ENCODE data around the gene ELF3. TPM values are rescaled to one million over a fixed set of nuclear protein-coding genes. Genes with fewer than 3 reads are reported as not detected.

ELF3 gene
- total and polyA plus RNA-seq, 2 of the 8 experiments (the other 6 are each of a cell fraction or from before 2014, with no cell fraction given), result 17.3 to 25.0 TPM

DNA sequence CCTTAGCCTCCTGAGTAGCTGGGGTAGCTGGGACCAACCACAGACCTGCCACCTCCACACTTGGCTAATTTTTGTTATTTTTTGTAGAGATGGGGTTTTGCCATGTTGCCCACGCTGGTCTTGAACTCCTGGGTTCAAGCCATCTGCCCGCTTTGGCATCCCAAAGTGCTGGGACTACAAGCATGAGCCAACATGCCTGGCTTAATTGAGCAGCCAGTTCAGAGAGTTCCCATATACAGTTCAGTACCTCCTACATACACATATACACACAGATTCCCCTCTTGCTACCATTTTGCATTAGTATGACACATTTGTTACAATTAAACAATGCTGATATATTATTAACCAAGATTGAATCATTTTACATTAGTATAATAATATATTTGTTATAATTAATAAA is 25.0 kb upstream of the ELF3 start:
- POLR2A ChIA-PET (ENCODE audit: partially characterized antibody), result interaction anchor here (1.5 kb wide), 1 partner anchor 25 kb away, joined by 3 read pairs; the partner anchor contains the start of gene ELF3
- CTCF ChIA-PET (ENCODE audit: partially characterized antibody), result interaction anchor here (1.0 to 7.3 kb wide), 7 partner anchors 13 to 151 kb away, joined by 3 to 52 read pairs (median 4); no protein-coding TSS in a partner anchor

More for the DNA sequence above, 25.0 kb upstream of the ELF3 start:
- Histone ChIP-seq H2BK120ac (replicated peaks; ENCODE audit: low read depth, low read length) (no peak overlapping the region), H3K23ac (ENCODE audit: insufficient read length) (no peak overlapping the region), H3K36me3 (ENCODE audit: control insufficient read depth in 2 of 4, insufficient read depth in 4 of 4, low read length in 3 of 4) (peaks cover 4 to 15% (median 9%) of the 10 kb centered on the region in 4 experiments; a peak in 6 of 8 replicates), H3K23me2 (ENCODE audit: low read depth, low read length) (peaks cover 6% of the 10 kb centered on the region), H3K14ac (ENCODE audit: insufficient read length) (no peak overlapping the region), H4K20me1 (replicated peaks in 1 of 2; ENCODE audit: control insufficient read depth in 1 of 2, insufficient read depth in 2 of 2, low read length in 2 of 2) (peaks cover 0 to 2% of the 10 kb centered on the region in 2 experiments), H3K79me2 (ENCODE audit: control insufficient read depth in 1 of 2, insufficient read depth in 2 of 2, low read length in 2 of 2) (peaks cover 3 to 38% of the 10 kb centered on the region in 2 experiments; a peak in 3 of 4 replicates), H3K4me2 (ENCODE audit: insufficient read depth in 1 of 2, low read depth in 2 of 2, low read length in 2 of 2) (no peak overlapping the region), H2BK20ac (ENCODE audit: low read length) (no peak overlapping the region), H3K4me1 (replicated peaks in 1 of 4; ENCODE audit: control insufficient read depth in 3 of 4, insufficient read depth in 4 of 4, low read length in 3 of 4) (peaks cover 0 to 4% (median 2%) of the 10 kb centered on the region in 4 experiments; a peak in 5 of 7 replicates), H3K9me3 (ENCODE audit: insufficient read depth in 2 of 2, low read depth in 1 of 2, low read length in 1 of 2) (no peaks in the 10 kb centered on the region), H2AK5ac (ENCODE audit: low read depth, low read length) (no peak overlapping the region), H2BK5ac (ENCODE audit: low read depth, low read length) (no peak overlapping the region), H3K4me3 (ENCODE audit: extremely low read depth in 1 of 4, insufficient read depth in 2 of 4, low read depth in 3 of 4, low read length in 4 of 4) (no peak overlapping the region), H4K5ac (ENCODE audit: insufficient read length, low read depth, low read length) (no peak overlapping the region), H3K9ac (replicated peaks in 1 of 4; ENCODE audit: extremely low read depth in 1 of 4, low read depth in 3 of 4, low read length in 3 of 4) (no peak overlapping the region), H4K91ac (replicated peaks; ENCODE audit: insufficient read length, low read length) (no peak overlapping the region), H3K4ac (replicated peaks; ENCODE audit: insufficient read length, low read depth, low read length) (no peak overlapping the region), H3K79me1 (ENCODE audit: low read depth, low read length) (peaks cover 2% of the 10 kb centered on the region; the same call in 1 of the 2 replicates), H3K27ac (ENCODE audit: low read depth, low read length) (no peak overlapping the region), H4K8ac (ENCODE audit: extremely low read depth, insufficient read depth, low read length) (no peak overlapping the region), H2AFZ (ENCODE audit: low read length) (no peak overlapping the region), H3K27me3 (replicated peaks in 1 of 4; ENCODE audit: control insufficient read depth in 3 of 4, extremely low read depth in 1 of 4, insufficient read depth in 3 of 4, low read length in 3 of 4) (peaks cover 0 to 3% (median 0%) of the 10 kb centered on the region in 4 experiments; a peak in 1 of 7 replicates), H3K56ac (replicated peaks; ENCODE audit: insufficient read length, low read depth, low read length) (no peak overlapping the region), H2BK12ac (ENCODE audit: low read depth, low read length) (no peak overlapping the region), H3K18ac (ENCODE audit: extremely low read depth, low read length) (no peak overlapping the region), H2BK15ac (ENCODE audit: low read length) (no peak overlapping the region)
- TF ChIP-seq YY1 (IDR thresholded peaks at IDR 0.05; ENCODE audit: low read depth, low read length) (no peak), EGR1 (IDR thresholded peaks at IDR 0.05; ENCODE audit: borderline replicate concordance, low read depth, low read length) (no peak)
- FAIRE-seq, result no peak
- 70% methylated on average over 2 of the region's 2 CpGs; no CpG with 5 or more reads in 1 of the 2 experiments for WGBS, 2 experiments (ENCODE audit: extremely low coverage in 1 of 2, insufficient coverage in 1 of 2, insufficient read length in 1 of 2, insufficient replicate concordance in 2 of 2, low coverage in 1 of 2, low lambda C conversion rate in 2 of 2, missing lambda C conversion rate in 1 of 2)
- no peak for DNase-seq (ENCODE audit: low read depth in 1 of 2, low spot score in 2 of 2)
